WTC11 (cell line): ENCODE measurements around the gene SLC2A9. TPM values are rescaled to one million over a fixed set of nuclear protein-coding genes. Genes with fewer than 3 reads are reported as not detected.

Experiments used
- ATAC-seq: fragments of 200-7000 bp; cut with Tn5 transposase; 2 replicates; pipeline ENCODE4 v1.10.0; 2021; ENCODE audit warnings: mild to moderate bottlenecking, moderate library complexity
- CTCF ChIA-PET: fragments of 300-600 bp; sonication (Branson Sonifier 250); formaldehyde crosslinking; loops from one replicate; lab custom pipeline; 2021; ENCODE audit warnings: antibody characterized with exemption; lab: Charles Lee
- POLR2A ChIA-PET: fragments of 350-600 bp; sonication (Branson Sonifier 250); formaldehyde crosslinking; loops from one replicate; lab custom pipeline; 2021; ENCODE audit warnings: antibody characterized with exemption; lab: Charles Lee
- DNase-seq: peaks from one replicate; pipeline ENCODE4 v3.0.0; 2021; ENCODE audit warnings: low spot score
- H3K27ac Mint-ChIP-seq: 2 replicates; pipeline ENCODE4 v1.8.0; 2021; ENCODE audit warnings: mixed read lengths
- H3K27me3 Mint-ChIP-seq: 2 replicates; pipeline ENCODE4 v1.8.0; 2021; ENCODE audit warnings: low read depth, mild to moderate bottlenecking, moderate library complexity, mixed read lengths
- H3K36me3 Mint-ChIP-seq: 2 replicates; pipeline ENCODE4 v1.8.0; 2021; ENCODE audit warnings: mixed read lengths
- H3K4me1 Mint-ChIP-seq: 2 replicates; pipeline ENCODE4 v1.8.0; 2022; ENCODE audit warnings: mixed read lengths
- H3K4me3 Mint-ChIP-seq: 2 replicates; pipeline ENCODE4 v1.8.0; 2021; ENCODE audit warnings: mild to moderate bottlenecking, moderate library complexity, mixed read lengths
- H3K9me3 Mint-ChIP-seq: 2 replicates; pipeline ENCODE4 v1.8.0; 2021; ENCODE audit warnings: mixed read lengths
- ATF1 ChIP-seq: sonication (generic); formaldehyde crosslinking; IDR thresholded peaks from 2 replicates; pipeline ENCODE4 v1.8.1; 2023; ENCODE audit warnings: mild to moderate bottlenecking, moderate library complexity, missing genetic modification reagents
- ETV6 ChIP-seq: sonication (generic); formaldehyde crosslinking; IDR thresholded peaks from 2 replicates; pipeline ENCODE4 v1.8.1; 2022; ENCODE audit warnings: mild to moderate bottlenecking, missing genetic modification reagents
- GABPB1 ChIP-seq: sonication (generic); formaldehyde crosslinking; IDR thresholded peaks from 2 replicates; pipeline ENCODE4 v1.8.1; 2023; ENCODE audit warnings: mild to moderate bottlenecking, missing genetic modification reagents
- IRF2 ChIP-seq: sonication (generic); formaldehyde crosslinking; IDR thresholded peaks from 2 replicates; pipeline ENCODE4 v1.8.0; 2022; ENCODE audit warnings: low read depth, missing genetic modification reagents, borderline replicate concordance
- KAT7 ChIP-seq: sonication (generic); formaldehyde crosslinking; IDR thresholded peaks from 2 replicates; pipeline ENCODE4 v1.8.1; 2023; ENCODE audit warnings: missing genetic modification reagents, mild to moderate bottlenecking, borderline replicate concordance
- NFATC4 ChIP-seq: fragments of 250-450 bp; sonication (Bioruptor Pico); IDR thresholded peaks from 2 replicates; pipeline ENCODE4 v1.9.0; 2021; ENCODE audit warnings: mild to moderate bottlenecking
- NFE2L1 ChIP-seq: sonication (generic); formaldehyde crosslinking; IDR thresholded peaks from 2 replicates; pipeline ENCODE4 v1.8.1; 2023; ENCODE audit warnings: missing genetic modification reagents
- NR3C1 ChIP-seq: sonication (generic); formaldehyde crosslinking; conservative IDR thresholded peaks from 2 replicates; pipeline ENCODE4 v1.8.1; 2023; ENCODE audit warnings: low read depth, mild to moderate bottlenecking, missing genetic modification reagents
- PRRX2 ChIP-seq: fragments of 250-450 bp; sonication (Bioruptor Pico); IDR thresholded peaks from 2 replicates; pipeline ENCODE4 v1.8.0; 2021; ENCODE audit warnings: mild to moderate bottlenecking
- TP53 ChIP-seq: sonication (generic); formaldehyde crosslinking; IDR thresholded peaks from 2 replicates; pipeline ENCODE4 v1.8.1; 2023; ENCODE audit warnings: mild to moderate bottlenecking, missing genetic modification reagents
- ZNF317 ChIP-seq: sonication (generic); formaldehyde crosslinking; IDR thresholded peaks from 2 replicates; pipeline ENCODE4 v1.8.1; 2023; ENCODE audit warnings: low read depth, mild to moderate bottlenecking, moderate library complexity, missing genetic modification reagents, borderline replicate concordance
- total RNA-seq: library from RNA; stranded (reverse); gene quantifications from 3 replicates; pipeline ENCODE4 v1.2.3, GENCODE V29; 2021
- TF ChIP-seq, protein P1 (sequence below): sonication (generic); formaldehyde crosslinking; IDR thresholded peaks from 2 replicates; pipeline ENCODE4 v1.8.1; 2022; ENCODE audit warnings: low read depth, mild to moderate bottlenecking, moderate library complexity, missing genetic modification reagents, borderline replicate concordance
- TF ChIP-seq, protein P2 (sequence below): fragments of 200-600 bp; IDR thresholded peaks from 2 replicates; pipeline ENCODE4 v1.8.0; 2022; ENCODE audit warnings: antibody characterized with exemption
- TF ChIP-seq, protein P3 (sequence below): sonication (generic); formaldehyde crosslinking; IDR thresholded peaks from 2 replicates; pipeline ENCODE4 v1.8.1; 2022; ENCODE audit warnings: mild to moderate bottlenecking, missing genetic modification reagents, moderate library complexity, borderline replicate concordance
- TF ChIP-seq, protein P4 (sequence below): fragments of 250-450 bp; sonication (Bioruptor Pico); IDR thresholded peaks from 2 replicates; pipeline ENCODE4 v1.9.0; 2021; ENCODE audit warnings: mild to moderate bottlenecking
- TF ChIP-seq, protein P5 (sequence below): sonication (generic); formaldehyde crosslinking; IDR thresholded peaks from 2 replicates; pipeline ENCODE4 v1.8.1; 2023; ENCODE audit warnings: mild to moderate bottlenecking, missing genetic modification reagents, moderate library complexity
- TF ChIP-seq, protein P6 (sequence below): sonication (generic); formaldehyde crosslinking; IDR thresholded peaks from 2 replicates; pipeline ENCODE4 v1.8.1; 2023; ENCODE audit warnings: mild to moderate bottlenecking, missing genetic modification reagents
- TF ChIP-seq, protein P7 (sequence below): fragments of 250-450 bp; sonication (Bioruptor Pico); IDR thresholded peaks from 2 replicates; pipeline ENCODE4 v1.9.0; 2021; ENCODE audit warnings: moderate library complexity, mild to moderate bottlenecking, inconsistent platforms, borderline replicate concordance
- TF ChIP-seq, protein P8 (sequence below): sonication (generic); formaldehyde crosslinking; IDR thresholded peaks from 2 replicates; pipeline ENCODE4 v1.8.1; 2023; ENCODE audit warnings: mild to moderate bottlenecking, moderate library complexity, missing genetic modification reagents
- TF ChIP-seq, protein P9 (sequence below): fragments of 250-450 bp; sonication (Bioruptor Pico); IDR thresholded peaks from 2 replicates; pipeline ENCODE4 v1.9.0; 2021; ENCODE audit warnings: mild to moderate bottlenecking, borderline replicate concordance

The SLC2A9 gene
- total RNA-seq, 1 experiment from 2014 or later: not detected

DNA sequence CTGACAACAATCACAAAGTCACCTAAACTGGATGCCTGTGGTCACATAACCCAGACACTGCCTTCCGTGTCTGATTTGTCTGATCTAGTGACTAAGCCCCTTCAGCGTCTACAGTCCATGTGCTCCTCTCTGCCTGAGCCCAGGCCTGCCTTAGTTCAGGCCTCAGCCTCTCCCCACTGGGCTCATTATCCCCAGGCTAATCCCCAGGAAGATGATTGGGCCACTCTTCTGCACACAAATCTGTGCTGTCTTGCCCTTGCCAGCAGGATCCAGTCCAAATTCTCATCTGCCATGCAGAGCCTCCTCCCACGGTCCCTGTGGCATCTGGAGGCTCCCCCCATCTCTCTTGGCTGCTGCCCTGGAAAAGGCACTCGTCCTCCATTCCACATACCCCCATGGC is 96.5 kb downstream of the SLC2A9 start (continued):
- TF ChIP-seq, protein P1, sequence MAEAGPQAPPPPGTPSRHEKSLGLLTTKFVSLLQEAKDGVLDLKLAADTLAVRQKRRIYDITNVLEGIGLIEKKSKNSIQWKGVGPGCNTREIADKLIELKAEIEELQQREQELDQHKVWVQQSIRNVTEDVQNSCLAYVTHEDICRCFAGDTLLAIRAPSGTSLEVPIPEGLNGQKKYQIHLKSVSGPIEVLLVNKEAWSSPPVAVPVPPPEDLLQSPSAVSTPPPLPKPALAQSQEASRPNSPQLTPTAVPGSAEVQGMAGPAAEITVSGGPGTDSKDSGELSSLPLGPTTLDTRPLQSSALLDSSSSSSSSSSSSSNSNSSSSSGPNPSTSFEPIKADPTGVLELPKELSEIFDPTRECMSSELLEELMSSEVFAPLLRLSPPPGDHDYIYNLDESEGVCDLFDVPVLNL: no peak
- TF ChIP-seq, protein P2, sequence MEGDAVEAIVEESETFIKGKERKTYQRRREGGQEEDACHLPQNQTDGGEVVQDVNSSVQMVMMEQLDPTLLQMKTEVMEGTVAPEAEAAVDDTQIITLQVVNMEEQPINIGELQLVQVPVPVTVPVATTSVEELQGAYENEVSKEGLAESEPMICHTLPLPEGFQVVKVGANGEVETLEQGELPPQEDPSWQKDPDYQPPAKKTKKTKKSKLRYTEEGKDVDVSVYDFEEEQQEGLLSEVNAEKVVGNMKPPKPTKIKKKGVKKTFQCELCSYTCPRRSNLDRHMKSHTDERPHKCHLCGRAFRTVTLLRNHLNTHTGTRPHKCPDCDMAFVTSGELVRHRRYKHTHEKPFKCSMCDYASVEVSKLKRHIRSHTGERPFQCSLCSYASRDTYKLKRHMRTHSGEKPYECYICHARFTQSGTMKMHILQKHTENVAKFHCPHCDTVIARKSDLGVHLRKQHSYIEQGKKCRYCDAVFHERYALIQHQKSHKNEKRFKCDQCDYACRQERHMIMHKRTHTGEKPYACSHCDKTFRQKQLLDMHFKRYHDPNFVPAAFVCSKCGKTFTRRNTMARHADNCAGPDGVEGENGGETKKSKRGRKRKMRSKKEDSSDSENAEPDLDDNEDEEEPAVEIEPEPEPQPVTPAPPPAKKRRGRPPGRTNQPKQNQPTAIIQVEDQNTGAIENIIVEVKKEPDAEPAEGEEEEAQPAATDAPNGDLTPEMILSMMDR: no peak
- no peak for TF ChIP-seq NFE2L1 (CRISPR knock-in tag)
- TF ChIP-seq, protein P3, sequence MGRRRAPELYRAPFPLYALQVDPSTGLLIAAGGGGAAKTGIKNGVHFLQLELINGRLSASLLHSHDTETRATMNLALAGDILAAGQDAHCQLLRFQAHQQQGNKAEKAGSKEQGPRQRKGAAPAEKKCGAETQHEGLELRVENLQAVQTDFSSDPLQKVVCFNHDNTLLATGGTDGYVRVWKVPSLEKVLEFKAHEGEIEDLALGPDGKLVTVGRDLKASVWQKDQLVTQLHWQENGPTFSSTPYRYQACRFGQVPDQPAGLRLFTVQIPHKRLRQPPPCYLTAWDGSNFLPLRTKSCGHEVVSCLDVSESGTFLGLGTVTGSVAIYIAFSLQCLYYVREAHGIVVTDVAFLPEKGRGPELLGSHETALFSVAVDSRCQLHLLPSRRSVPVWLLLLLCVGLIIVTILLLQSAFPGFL (CRISPR knock-in tag): no peak

DNA sequence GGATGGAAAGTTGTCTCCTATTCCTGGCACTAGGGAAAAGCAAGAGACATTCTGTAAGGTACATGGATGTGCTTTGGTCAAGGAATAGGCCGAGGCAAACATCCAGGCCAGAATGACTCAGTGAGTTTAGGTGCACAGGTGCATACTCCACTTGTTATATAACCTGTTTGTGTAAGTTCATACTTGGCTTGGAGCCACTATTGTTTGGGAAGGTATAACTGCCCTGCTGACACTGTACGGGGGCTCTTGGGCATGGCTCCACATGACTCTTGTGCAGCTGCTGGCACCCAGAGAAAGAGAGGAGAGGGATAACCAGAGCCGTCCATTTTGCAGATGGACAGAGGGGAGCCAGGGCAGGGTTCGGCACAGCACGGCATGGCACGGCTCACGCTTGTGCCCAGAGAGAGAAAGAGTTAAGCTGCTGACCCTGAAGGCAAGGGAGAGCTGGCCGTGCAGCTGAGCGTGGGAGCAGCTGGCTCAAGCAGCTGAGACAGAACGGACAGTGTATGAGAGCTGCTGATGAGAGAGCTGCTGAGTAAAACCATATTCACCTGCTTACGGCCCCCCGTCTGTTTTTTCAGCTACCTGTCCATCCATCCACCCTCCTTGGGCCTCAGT is 98.0 kb downstream of the SLC2A9 start:
- H3K4me1 Mint-ChIP-seq: peaks cover 20% of the 10 kb centered on the region
- CTCF ChIA-PET: interaction anchor here (1.1 kb wide), 1 partner anchor 92 kb away, joined by 3 read pairs; no protein-coding TSS in a partner anchor
- peaks cover 3% of the 10 kb centered on the region; the same call in 1 of the 2 replicates for H3K9me3 Mint-ChIP-seq
- no peak overlapping the region for H3K4me3 Mint-ChIP-seq
- H3K36me3 Mint-ChIP-seq: no peaks in the 10 kb centered on the region
- no peaks in the 10 kb centered on the region; the same call in 1 of the 2 replicates for H3K27me3 Mint-ChIP-seq
- POLR2A ChIA-PET: no interaction called here
- H3K27ac Mint-ChIP-seq: no peak overlapping the region
- DNase-seq: no peak
- no peak for ATAC-seq
- TF ChIP-seq, protein P4, sequence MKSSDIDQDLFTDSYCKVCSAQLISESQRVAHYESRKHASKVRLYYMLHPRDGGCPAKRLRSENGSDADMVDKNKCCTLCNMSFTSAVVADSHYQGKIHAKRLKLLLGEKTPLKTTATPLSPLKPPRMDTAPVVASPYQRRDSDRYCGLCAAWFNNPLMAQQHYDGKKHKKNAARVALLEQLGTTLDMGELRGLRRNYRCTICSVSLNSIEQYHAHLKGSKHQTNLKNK (CRISPR knock-in tag): no peak
- TF ChIP-seq ATF1: no peak
- TF ChIP-seq ZNF317 (CRISPR knock-in tag): no peak
- TF ChIP-seq, protein P5, sequence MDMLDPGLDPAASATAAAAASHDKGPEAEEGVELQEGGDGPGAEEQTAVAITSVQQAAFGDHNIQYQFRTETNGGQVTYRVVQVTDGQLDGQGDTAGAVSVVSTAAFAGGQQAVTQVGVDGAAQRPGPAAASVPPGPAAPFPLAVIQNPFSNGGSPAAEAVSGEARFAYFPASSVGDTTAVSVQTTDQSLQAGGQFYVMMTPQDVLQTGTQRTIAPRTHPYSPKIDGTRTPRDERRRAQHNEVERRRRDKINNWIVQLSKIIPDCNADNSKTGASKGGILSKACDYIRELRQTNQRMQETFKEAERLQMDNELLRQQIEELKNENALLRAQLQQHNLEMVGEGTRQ (CRISPR knock-in tag): no peak
- TF ChIP-seq, protein P6, sequence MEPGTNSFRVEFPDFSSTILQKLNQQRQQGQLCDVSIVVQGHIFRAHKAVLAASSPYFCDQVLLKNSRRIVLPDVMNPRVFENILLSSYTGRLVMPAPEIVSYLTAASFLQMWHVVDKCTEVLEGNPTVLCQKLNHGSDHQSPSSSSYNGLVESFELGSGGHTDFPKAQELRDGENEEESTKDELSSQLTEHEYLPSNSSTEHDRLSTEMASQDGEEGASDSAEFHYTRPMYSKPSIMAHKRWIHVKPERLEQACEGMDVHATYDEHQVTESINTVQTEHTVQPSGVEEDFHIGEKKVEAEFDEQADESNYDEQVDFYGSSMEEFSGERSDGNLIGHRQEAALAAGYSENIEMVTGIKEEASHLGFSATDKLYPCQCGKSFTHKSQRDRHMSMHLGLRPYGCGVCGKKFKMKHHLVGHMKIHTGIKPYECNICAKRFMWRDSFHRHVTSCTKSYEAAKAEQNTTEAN (CRISPR knock-in tag): no peak
- TF ChIP-seq, protein P7, sequence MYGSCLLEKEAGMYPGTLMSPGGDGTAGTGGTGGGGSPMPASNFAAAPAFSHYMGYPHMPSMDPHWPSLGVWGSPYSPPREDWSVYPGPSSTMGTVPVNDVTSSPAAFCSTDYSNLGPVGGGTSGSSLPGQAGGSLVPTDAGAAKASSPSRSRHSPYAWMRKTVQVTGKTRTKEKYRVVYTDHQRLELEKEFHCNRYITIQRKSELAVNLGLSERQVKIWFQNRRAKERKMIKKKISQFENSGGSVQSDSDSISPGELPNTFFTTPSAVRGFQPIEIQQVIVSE (CRISPR knock-in tag): no peak
- TF ChIP-seq NFATC4 (CRISPR knock-in tag): no peak
- no peak for TF ChIP-seq PRRX2 (CRISPR knock-in tag)
- TF ChIP-seq ETV6 (CRISPR knock-in tag): no peak
- TF ChIP-seq, protein P8, sequence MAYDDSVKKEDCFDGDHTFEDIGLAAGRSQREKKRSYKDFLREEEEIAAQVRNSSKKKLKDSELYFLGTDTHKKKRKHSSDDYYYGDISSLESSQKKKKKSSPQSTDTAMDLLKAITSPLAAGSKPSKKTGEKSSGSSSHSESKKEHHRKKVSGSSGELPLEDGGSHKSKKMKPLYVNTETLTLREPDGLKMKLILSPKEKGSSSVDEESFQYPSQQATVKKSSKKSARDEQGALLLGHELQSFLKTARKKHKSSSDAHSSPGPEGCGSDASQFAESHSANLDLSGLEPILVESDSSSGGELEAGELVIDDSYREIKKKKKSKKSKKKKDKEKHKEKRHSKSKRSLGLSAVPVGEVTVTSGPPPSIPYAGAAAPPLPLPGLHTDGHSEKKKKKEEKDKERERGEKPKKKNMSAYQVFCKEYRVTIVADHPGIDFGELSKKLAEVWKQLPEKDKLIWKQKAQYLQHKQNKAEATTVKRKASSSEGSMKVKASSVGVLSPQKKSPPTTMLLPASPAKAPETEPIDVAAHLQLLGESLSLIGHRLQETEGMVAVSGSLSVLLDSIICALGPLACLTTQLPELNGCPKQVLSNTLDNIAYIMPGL: no peak
- TF ChIP-seq KAT7 (CRISPR knock-in tag): no peak
- TF ChIP-seq, protein P9, sequence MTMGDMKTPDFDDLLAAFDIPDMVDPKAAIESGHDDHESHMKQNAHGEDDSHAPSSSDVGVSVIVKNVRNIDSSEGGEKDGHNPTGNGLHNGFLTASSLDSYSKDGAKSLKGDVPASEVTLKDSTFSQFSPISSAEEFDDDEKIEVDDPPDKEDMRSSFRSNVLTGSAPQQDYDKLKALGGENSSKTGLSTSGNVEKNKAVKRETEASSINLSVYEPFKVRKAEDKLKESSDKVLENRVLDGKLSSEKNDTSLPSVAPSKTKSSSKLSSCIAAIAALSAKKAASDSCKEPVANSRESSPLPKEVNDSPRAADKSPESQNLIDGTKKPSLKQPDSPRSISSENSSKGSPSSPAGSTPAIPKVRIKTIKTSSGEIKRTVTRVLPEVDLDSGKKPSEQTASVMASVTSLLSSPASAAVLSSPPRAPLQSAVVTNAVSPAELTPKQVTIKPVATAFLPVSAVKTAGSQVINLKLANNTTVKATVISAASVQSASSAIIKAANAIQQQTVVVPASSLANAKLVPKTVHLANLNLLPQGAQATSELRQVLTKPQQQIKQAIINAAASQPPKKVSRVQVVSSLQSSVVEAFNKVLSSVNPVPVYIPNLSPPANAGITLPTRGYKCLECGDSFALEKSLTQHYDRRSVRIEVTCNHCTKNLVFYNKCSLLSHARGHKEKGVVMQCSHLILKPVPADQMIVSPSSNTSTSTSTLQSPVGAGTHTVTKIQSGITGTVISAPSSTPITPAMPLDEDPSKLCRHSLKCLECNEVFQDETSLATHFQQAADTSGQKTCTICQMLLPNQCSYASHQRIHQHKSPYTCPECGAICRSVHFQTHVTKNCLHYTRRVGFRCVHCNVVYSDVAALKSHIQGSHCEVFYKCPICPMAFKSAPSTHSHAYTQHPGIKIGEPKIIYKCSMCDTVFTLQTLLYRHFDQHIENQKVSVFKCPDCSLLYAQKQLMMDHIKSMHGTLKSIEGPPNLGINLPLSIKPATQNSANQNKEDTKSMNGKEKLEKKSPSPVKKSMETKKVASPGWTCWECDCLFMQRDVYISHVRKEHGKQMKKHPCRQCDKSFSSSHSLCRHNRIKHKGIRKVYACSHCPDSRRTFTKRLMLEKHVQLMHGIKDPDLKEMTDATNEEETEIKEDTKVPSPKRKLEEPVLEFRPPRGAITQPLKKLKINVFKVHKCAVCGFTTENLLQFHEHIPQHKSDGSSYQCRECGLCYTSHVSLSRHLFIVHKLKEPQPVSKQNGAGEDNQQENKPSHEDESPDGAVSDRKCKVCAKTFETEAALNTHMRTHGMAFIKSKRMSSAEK (CRISPR knock-in tag): no peak
- TF ChIP-seq TP53 (CRISPR knock-in tag): no peak
- no peak for TF ChIP-seq GABPB1 (CRISPR knock-in tag)
- TF ChIP-seq IRF2 (CRISPR knock-in tag): no peak
- no peak for TF ChIP-seq NR3C1
